Right cardiac atrium (tissue), 5 donors: ENCODE measurements around the gene SND1. TPM values are rescaled to one million over a fixed set of nuclear protein-coding genes. Genes with fewer than 3 reads are reported as not detected.

Experiments
- ATAC-seq, 2 donors: fragments of 200-7000 bp; cut with Tn5 transposase; one replicate each; pipeline versions ENCODE4 v1.8.0 to v1.9.1; 2020; ENCODE audit warnings: moderate library complexity in 2 of 2, mild to moderate bottlenecking in 1 of 2
- DNase-seq, 3 donors: peaks; one replicate each; pipeline ENCODE4 v3.0.0-alpha.2; 2020
- H3K27ac ChIP-seq: one replicate; pipeline ENCODE4 v1.5.1; 2013; ENCODE audit warnings: mild to moderate bottlenecking, low read length, control low read depth, moderate library complexity
- H3K27me3 ChIP-seq: one replicate; pipeline ENCODE4 v1.6.1; 2013; ENCODE audit not compliant: control insufficient read depth, insufficient read depth
- H3K4me1 ChIP-seq: one replicate; pipeline ENCODE4 v1.6.1; 2013; ENCODE audit warnings: low read length; ENCODE audit not compliant: control insufficient read depth, insufficient read depth
- H3K4me3 ChIP-seq: one replicate; pipeline ENCODE4 v1.5.1; 2013; ENCODE audit warnings: low read length, control low read depth
- H3K9me3 ChIP-seq: one replicate; pipeline ENCODE4 v1.6.1; 2013; ENCODE audit warnings: low read length; ENCODE audit not compliant: control insufficient read depth
- WGBS: extraction: QIAGEN DNeasy Blood & Tissue Kit; methylation state at CpG from one replicate; pipeline ENCODE4 v1.1.7; 2013; 5-methylcytosine and 5-hydroxymethylcytosine counted together
- intact Hi-C, 4 donors: fragments of 100-400 bp; cut with DNase I; formaldehyde crosslinking; loops; one replicate each; pipeline versions ENCODE4 v1.11.0 to v1.14.0; 2022 to 2023
- polyA plus RNA-seq: library from polyadenylated mRNA; stranded (reverse); fragments of 200-250 nt; gene quantifications from one replicate; pipeline ENCODE4 v1.2.3, GENCODE V29; 2013
- total RNA-seq, 4 donors: library from RNA; stranded (reverse); fragmentation: NEBNext Ultra II Directional; extraction: Animal tissue kit (Norgen Biotek cat#: 25700); gene quantifications; one replicate each; pipeline ENCODE4 v1.2.1, GENCODE V29; 2021
- donor health status: healthy with polysubstance abuse.
- donor health status: DM: no; HTN: yes; CAD: no.
- donor health status: DM: no; HTN: no; CAD: no.
- donor health status: DM: no; HTN: yes; CAD: no; lungs with severe emphysema.
- donor health status: DM: yes; HTN: yes; CAD: no.

Gene SND1
- total and polyA plus RNA-seq, 5 donors: 50.0 to 107 (median 89.3) TPM

GRCh38 chr7:127988751-127989150 lies 336.8 kb downstream of the SND1 start:
- Histone ChIP-seq H3K27ac (no peak overlapping the region), H3K9me3 (no peaks in the 10 kb centered on the region), H3K27me3 (no peaks in the 10 kb centered on the region), H3K4me3 (no peak overlapping the region), H3K4me1 (peaks cover 8% of the 10 kb centered on the region)
- intact Hi-C loops: no loop called here
- WGBS: 47% methylated on average over 1 of the region's 1 CpG
- ATAC-seq: no peak
- no peak for DNase-seq

GRCh38 chr7:127993317-127993716 lies 341.3 kb downstream of the SND1 start:
- intact Hi-C loops: no loop called here
- Histone ChIP-seq H3K4me1 (peaks cover 19% of the 10 kb centered on the region), H3K9me3 (no peaks in the 10 kb centered on the region), H3K27me3 (no peaks in the 10 kb centered on the region), H3K4me3 (no peak overlapping the region), H3K27ac (no peak overlapping the region)
- ATAC-seq (no peak), DNase-seq (no peak)
- WGBS: 95% methylated on average over 6 of the region's 6 CpGs

GRCh38 chr7:127993987-127994386 lies 342.0 kb downstream of the SND1 start:
- ATAC-seq (no peak), DNase-seq (no peak)
- H3K9me3 ChIP-seq: no peaks in the 10 kb centered on the region
- intact Hi-C loops: no loop called here
- H3K27ac ChIP-seq: no peak overlapping the region
- no peaks in the 10 kb centered on the region for H3K27me3 ChIP-seq
- no peak overlapping the region for H3K4me3 ChIP-seq
- peaks cover 22% of the 10 kb centered on the region for H3K4me1 ChIP-seq
- 89% methylated on average over 5 of the region's 5 CpGs for WGBS

DNA sequence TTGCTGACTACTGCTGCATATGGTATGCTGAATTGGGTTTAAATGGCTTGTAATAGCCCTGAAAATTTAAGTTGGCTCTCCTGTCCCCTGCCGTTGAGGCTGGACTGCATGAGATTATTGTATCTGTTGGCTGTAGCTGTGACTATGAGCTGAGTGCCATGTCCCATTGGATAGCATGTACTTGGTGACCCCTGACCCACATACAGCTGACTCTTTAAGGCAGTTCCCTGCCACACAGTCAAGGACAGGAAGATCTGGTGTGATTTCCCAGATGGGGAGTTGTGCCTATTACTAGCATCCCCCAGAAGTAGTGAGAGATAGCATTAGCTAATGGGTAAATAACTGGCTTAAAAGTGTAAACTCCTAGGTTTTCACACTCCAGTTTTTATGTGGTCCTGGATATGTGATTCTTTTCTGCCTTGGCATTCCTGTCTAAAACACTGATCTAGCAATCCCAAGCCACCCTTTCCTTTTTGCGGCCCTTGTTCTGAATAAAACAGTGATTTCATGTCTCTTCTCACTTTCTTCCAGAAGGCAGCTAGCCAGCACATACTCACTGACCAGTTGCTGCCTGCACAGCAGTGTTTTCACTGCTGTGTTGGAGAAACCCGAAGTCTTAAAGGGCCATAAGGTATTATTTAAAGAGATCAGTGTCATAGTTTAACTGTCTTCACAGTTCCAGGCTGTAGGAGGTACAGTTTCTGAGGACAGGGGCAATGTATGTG lies 343.3 kb downstream of the SND1 start:
- H3K27me3 ChIP-seq: no peaks in the 10 kb centered on the region
- WGBS: 19% methylated on average over 3 of the region's 3 CpGs
- H3K4me3 ChIP-seq: no peak overlapping the region
- ATAC-seq (peak; percentile 74 to 81), DNase-seq (no peak)
- H3K27ac ChIP-seq: peak overlapping the region; percentile 90
- H3K4me1 ChIP-seq: peaks cover 22% of the 10 kb centered on the region
- intact Hi-C loops: no loop called here
- no peaks in the 10 kb centered on the region for H3K9me3 ChIP-seq

GRCh38 chr7:127995881-127996215 lies 343.9 kb downstream of the SND1 start:
- 37% methylated on average over 3 of the region's 3 CpGs for WGBS

GRCh38 chr7:127996253-127997071 lies 344.5 kb downstream of the SND1 start:
- 70% methylated on average over 11 of the region's 11 CpGs for WGBS
- Histone ChIP-seq H3K27ac (peak overlapping the region; percentile 81), H3K9me3 (no peaks in the 10 kb centered on the region), H3K4me3 (no peak overlapping the region), H3K27me3 (no peaks in the 10 kb centered on the region), H3K4me1 (peaks cover 25% of the 10 kb centered on the region)
- DNase-seq (no peak), ATAC-seq (no peak)
- intact Hi-C loops: no loop called here

More at GRCh38 chr7:127995881-127996215, 343.9 kb downstream of the SND1 start:
- Histone ChIP-seq H3K4me3 (no peak overlapping the region), H3K9me3 (no peaks in the 10 kb centered on the region), H3K27ac (peak overlapping the region; percentile 90), H3K27me3 (no peaks in the 10 kb centered on the region), H3K4me1 (peaks cover 24% of the 10 kb centered on the region)
- peak; percentile 51 to 83 (median 79) for DNase-seq
- ATAC-seq: peak; percentile 71 to 75
- intact Hi-C loops: no loop called here

GRCh38 chr7:127997226-127997922 lies 345.4 kb downstream of the SND1 start:
- Histone ChIP-seq H3K27ac (no peak overlapping the region), H3K4me3 (no peak overlapping the region), H3K27me3 (no peaks in the 10 kb centered on the region), H3K4me1 (peaks cover 25% of the 10 kb centered on the region), H3K9me3 (no peaks in the 10 kb centered on the region)
- intact Hi-C loops: no loop called here
- DNase-seq (no peak), ATAC-seq (no peak)
- WGBS: 80% methylated on average over 4 of the region's 4 CpGs

GRCh38 chr7:127998671-127999070 lies 346.7 kb downstream of the SND1 start:
- Histone ChIP-seq H3K27ac (no peak overlapping the region), H3K4me3 (no peak overlapping the region), H3K9me3 (no peaks in the 10 kb centered on the region), H3K4me1 (peaks cover 22% of the 10 kb centered on the region), H3K27me3 (no peaks in the 10 kb centered on the region)
- ATAC-seq (no peak), DNase-seq (no peak)
- 56% methylated on average over 2 of the region's 2 CpGs for WGBS
- intact Hi-C loops: no loop called here

DNA sequence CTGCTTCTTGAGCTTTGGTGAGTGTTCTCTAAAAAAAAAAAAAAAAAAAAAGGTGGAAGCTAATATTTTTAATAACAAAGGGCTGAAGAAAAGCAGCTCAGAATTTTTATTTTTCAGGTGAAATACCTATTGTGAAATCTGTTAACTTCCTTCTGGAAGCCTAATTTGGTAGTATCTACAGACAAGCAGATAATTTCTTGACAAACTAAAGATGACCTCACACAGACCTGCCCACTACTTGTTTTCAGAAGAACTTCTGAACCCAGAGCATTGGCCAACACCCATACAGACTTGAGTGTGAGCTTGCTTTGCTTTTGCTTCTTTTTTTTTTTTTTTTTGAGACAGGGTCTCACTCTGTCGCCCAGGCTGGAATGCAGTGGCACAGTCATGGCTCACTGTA lies 348.1 kb downstream of the SND1 start:
- Histone ChIP-seq H3K4me1 (peaks cover 20% of the 10 kb centered on the region), H3K27ac (no peak overlapping the region)
- intact Hi-C loops: no loop called here

GRCh38 chr7:128000854-128001265 lies 348.9 kb downstream of the SND1 start:
- H3K27ac ChIP-seq: no peak overlapping the region
- ATAC-seq (no peak), DNase-seq (no peak)
- intact Hi-C loops: no loop called here
- no peaks in the 10 kb centered on the region for H3K27me3 ChIP-seq
- no peak overlapping the region for H3K4me3 ChIP-seq
- 69% methylated on average over 6 of the region's 6 CpGs for WGBS
- H3K9me3 ChIP-seq: no peaks in the 10 kb centered on the region
- peaks cover 17% of the 10 kb centered on the region for H3K4me1 ChIP-seq

More for the DNA sequence above, 348.1 kb downstream of the SND1 start:
- 100% methylated on average over 1 of the region's 1 CpG for WGBS
- ATAC-seq (no peak), DNase-seq (no peak)
- Histone ChIP-seq H3K9me3 (no peaks in the 10 kb centered on the region), H3K4me3 (no peak overlapping the region), H3K27me3 (no peaks in the 10 kb centered on the region)

GRCh38 chr7:128003167-128003566 lies 351.2 kb downstream of the SND1 start:
- DNase-seq (no peak), ATAC-seq (peak in 1 of 2 donors; percentile 35)
- intact Hi-C loops: no loop called here
- Histone ChIP-seq H3K27me3 (no peaks in the 10 kb centered on the region), H3K27ac (no peak overlapping the region), H3K4me3 (no peak overlapping the region), H3K9me3 (no peaks in the 10 kb centered on the region), H3K4me1 (peaks cover 14% of the 10 kb centered on the region)
- WGBS: 86% methylated on average over 3 of the region's 3 CpGs
